D721Med (cell line): Measurements from ENCODE around the gene LARP4B.

ENCODE experiments used
- DNase-seq: peaks from one replicate; pipeline ENCODE4 v3.0.0; 2011; ENCODE audit warnings: low spot score; ENCODE audit not compliant: insufficient read length
- FAIRE-seq: peaks from 2 replicates; lab custom pipeline; 2011; peaks lifted over from hg19 to GRCh38; lab: Jason Lieb, UNC
- TF ChIP-seq, protein P1 (sequence below): IDR thresholded peaks from 2 replicates; pipeline ENCODE4 v1.5.1; 2012; ENCODE audit warnings: mild to moderate bottlenecking, control low read depth; ENCODE audit not compliant: insufficient read depth; ENCODE audit errors: missing control alignments

The LARP4B gene

DNA sequence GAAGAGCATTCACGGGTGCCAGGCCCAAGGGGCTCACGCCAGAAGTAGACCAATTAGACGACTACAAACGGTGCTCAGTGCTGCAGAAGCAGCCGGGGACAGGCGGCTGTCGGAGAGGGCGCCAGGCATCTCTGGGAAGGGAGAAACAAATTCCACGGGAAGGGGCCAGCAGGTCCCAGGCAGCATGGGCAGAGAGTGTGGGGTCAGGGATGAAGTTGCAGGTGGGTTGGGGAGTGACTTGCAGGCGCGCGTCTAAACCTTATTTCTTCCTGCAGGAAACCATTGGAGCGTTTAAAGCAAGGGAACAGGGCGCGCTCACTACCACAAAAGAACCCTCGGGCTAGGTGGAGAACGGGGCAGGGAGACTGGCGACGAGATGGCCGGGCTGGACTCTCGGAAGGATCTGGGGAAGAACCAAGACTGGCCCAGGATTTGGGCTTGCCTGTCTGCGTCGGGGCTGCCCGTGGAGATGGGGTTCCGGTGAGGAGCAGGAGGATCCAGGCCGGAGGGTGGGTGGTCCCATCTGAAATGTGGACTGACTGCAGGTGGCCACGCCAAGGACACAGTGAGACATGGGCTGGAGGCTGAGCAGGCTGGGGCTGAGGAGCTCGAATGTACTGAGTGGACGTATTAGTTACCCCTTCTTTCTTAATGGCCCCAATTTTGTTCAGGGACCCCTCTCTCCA, 125.7 kb downstream of the LARP4B start:
- DNase-seq = no peak
- TF ChIP-seq, protein P1, sequence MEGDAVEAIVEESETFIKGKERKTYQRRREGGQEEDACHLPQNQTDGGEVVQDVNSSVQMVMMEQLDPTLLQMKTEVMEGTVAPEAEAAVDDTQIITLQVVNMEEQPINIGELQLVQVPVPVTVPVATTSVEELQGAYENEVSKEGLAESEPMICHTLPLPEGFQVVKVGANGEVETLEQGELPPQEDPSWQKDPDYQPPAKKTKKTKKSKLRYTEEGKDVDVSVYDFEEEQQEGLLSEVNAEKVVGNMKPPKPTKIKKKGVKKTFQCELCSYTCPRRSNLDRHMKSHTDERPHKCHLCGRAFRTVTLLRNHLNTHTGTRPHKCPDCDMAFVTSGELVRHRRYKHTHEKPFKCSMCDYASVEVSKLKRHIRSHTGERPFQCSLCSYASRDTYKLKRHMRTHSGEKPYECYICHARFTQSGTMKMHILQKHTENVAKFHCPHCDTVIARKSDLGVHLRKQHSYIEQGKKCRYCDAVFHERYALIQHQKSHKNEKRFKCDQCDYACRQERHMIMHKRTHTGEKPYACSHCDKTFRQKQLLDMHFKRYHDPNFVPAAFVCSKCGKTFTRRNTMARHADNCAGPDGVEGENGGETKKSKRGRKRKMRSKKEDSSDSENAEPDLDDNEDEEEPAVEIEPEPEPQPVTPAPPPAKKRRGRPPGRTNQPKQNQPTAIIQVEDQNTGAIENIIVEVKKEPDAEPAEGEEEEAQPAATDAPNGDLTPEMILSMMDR = no peak
- FAIRE-seq = no peak

DNA sequence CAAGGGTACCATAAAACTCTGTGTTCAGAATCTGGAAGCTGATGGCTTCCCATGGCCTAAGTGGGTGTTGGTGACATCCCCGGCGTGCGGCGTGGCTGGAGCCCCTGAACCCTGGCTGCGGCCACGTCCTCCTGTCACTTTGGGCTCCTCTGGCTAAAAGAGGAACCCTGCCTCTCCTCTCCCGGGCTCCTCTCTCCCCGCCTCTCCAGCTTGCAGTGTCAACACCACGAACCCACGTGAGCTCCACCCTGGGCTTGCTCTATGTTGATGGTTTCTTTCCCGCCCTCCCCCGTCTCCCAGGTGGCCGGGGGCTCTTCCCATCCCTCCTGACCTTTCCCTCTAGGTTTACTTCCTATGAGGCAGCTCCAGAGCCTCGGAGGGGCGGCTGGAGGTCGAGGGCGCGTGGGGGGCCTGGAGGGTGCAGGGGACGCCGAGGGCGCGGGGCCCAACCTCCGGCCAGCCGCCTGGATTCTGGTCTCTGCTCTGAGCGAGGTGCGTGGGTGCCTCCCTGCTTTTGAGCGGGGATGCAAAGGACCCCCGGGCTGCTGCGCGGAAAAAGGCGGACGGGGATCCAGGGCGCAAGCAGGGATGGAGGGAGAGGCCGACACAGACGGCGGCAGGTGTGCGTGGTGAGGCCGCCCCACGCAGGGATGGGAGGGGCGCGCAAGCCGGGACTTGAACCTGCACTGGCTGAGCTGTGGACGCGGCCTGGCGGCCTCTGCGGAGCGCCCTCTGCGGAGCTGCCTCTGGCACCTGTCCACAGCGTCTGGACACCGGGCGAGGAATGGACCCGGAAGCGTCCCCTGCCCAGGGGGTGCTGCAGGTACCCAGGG, 126.5 kb downstream of the LARP4B start:
- FAIRE-seq = no peak

GRCh38 chr10:804191-804781, 127.2 kb downstream of the LARP4B start:
- TF ChIP-seq, protein P1 = no peak
- no peak for FAIRE-seq
- no peak for DNase-seq

More for the DNA sequence above, 126.5 kb downstream of the LARP4B start:
- DNase-seq = no peak
- TF ChIP-seq, protein P1 = no peak

- TF ChIP-seq, protein P1 = no peak
- DNase-seq (no peak), FAIRE-seq (no peak)
Measured at GRCh38 chr10:803041-803741, 128.3 kb downstream of the LARP4B start.

DNA sequence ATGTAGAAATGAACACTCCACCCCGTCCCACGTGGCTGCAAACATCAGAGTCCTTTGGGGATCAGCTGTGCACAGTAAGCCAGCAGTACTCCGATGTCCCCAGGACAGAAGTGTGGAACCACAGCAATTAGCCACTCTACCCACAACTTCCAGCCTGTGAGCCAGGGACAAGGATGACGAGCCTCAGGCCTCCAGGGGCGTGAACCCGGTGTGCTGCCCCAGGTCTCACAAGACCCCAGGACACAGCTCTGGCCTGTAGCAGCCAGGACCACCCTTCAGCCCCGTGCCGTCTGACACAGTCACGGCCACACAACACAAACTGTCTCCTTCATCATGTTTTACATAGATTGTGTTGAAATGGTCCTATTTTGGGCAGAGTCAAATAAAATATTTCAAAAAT, 129.0 kb downstream of the LARP4B start:
- TF ChIP-seq, protein P1 = no peak
- DNase-seq (no peak), FAIRE-seq (no peak)

- TF ChIP-seq, protein P1 = no peak
- no peak for FAIRE-seq
- no peak for DNase-seq
Measured at GRCh38 chr10:797179-797578, 134.3 kb downstream of the LARP4B start.
